ENCODE data around the gene CCNF. TPM values are rescaled to one million over a fixed set of nuclear protein-coding genes. Genes with fewer than 3 reads are reported as not detected.

CCNF gene
- polyA plus RNA-seq, 2 of the 4 experiments (the other 2 are of a cell fraction): 6.5 to 14.4 TPM

- Histone ChIP-seq H3K4me3 (no peak overlapping the region), H3K9me3 (no peaks in the 10 kb centered on the region), H3K27ac (no peak overlapping the region), H3K4me1 (peaks cover 28% of the 10 kb centered on the region), H3K4me2 (no peak overlapping the region)
- ATAC-seq (no peak), DNase-seq (ENCODE audit: low read depth in 1 of 2, low spot score in 1 of 2) (no peak), FAIRE-seq (no peak)
- CTCF ChIA-PET: interaction anchor here (0.6 to 6.4 kb wide), 20 partner anchors 13 to 306 kb away, joined by 3 to 98 read pairs (median 5); partner anchors contain the start of genes ABCA3, ATP6V0C and TEDC2
- WGBS (ENCODE audit: missing lambda C conversion rate): 78% methylated on average over 22 of the region's 29 CpGs
- TF ChIP-seq, protein P1, sequence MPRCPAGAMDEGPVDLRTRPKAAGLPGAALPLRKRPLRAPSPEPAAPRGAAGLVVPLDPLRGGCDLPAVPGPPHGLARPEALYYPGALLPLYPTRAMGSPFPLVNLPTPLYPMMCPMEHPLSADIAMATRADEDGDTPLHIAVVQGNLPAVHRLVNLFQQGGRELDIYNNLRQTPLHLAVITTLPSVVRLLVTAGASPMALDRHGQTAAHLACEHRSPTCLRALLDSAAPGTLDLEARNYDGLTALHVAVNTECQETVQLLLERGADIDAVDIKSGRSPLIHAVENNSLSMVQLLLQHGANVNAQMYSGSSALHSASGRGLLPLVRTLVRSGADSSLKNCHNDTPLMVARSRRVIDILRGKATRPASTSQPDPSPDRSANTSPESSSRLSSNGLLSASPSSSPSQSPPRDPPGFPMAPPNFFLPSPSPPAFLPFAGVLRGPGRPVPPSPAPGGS (IDR thresholded peaks at IDR 0.05): no peak
- POLR2A ChIA-PET: interaction anchor here (0.6 kb wide), 1 partner anchor 262 kb away, joined by 3 read pairs; no protein-coding TSS in a partner anchor
These were observed 70.7 kb downstream of the CCNF start for GRCh38 chr16:2499890-2500429.

- H3K4me1 ChIP-seq: peaks cover 28% of the 10 kb centered on the region
- DNase-seq (ENCODE audit: low read depth in 1 of 2, low spot score in 1 of 2): no peak
- ChIA-PET POLR2A (interaction anchor here (0.6 kb wide), 1 partner anchor 262 kb away, joined by 3 read pairs; no protein-coding TSS in a partner anchor), CTCF (interaction anchor here (0.6 to 6.4 kb wide), 51 partner anchors 12 to 348 kb away, joined by 3 to 98 read pairs (median 4); partner anchors contain the start of genes ABCA3, AMDHD2, ATP6V0C and CCNF)
- H3K4me2 ChIP-seq: no peak overlapping the region
- 81% methylated on average over 19 of the region's 20 CpGs for WGBS (ENCODE audit: missing lambda C conversion rate)
- no peak overlapping the region for H3K27ac ChIP-seq
- FAIRE-seq: no peak
- no peaks in the 10 kb centered on the region for H3K9me3 ChIP-seq
- no peak overlapping the region for H3K4me3 ChIP-seq
- ATAC-seq: peak; percentile 57 to 63
- TF ChIP-seq ZNF302 (CRISPR knock-in tag; IDR thresholded peaks at IDR 0.05): no peak
- TF ChIP-seq RAD21 (conservative IDR thresholded peaks at IDR 0.05 in 1 of 2, IDR thresholded peaks at IDR 0.05 in 1 of 2): no peak
- no peak for TF ChIP-seq HOXA7 (CRISPR knock-in tag; IDR thresholded peaks at IDR 0.05)
- no peak for TF ChIP-seq KDM5A (IDR thresholded peaks at IDR 0.05)
- no peak for TF ChIP-seq ZFP36 (IDR thresholded peaks at IDR 0.05; ENCODE audit: borderline replicate concordance, partially characterized antibody)
- no peak for TF ChIP-seq POLR2AphosphoS2 (conservative IDR thresholded peaks at IDR 0.05; ENCODE audit: low read length)
- TF ChIP-seq JUNB (IDR thresholded peaks at IDR 0.05): no peak
- no peak for TF ChIP-seq POLR2A (IDR thresholded peaks at IDR 0.05; ENCODE audit: low read length)
- TF ChIP-seq ZC3H11A (IDR thresholded peaks at IDR 0.05): no peak
These were observed 71.2 kb downstream of the CCNF start for GRCh38 chr16:2500430-2500917.

DNA sequence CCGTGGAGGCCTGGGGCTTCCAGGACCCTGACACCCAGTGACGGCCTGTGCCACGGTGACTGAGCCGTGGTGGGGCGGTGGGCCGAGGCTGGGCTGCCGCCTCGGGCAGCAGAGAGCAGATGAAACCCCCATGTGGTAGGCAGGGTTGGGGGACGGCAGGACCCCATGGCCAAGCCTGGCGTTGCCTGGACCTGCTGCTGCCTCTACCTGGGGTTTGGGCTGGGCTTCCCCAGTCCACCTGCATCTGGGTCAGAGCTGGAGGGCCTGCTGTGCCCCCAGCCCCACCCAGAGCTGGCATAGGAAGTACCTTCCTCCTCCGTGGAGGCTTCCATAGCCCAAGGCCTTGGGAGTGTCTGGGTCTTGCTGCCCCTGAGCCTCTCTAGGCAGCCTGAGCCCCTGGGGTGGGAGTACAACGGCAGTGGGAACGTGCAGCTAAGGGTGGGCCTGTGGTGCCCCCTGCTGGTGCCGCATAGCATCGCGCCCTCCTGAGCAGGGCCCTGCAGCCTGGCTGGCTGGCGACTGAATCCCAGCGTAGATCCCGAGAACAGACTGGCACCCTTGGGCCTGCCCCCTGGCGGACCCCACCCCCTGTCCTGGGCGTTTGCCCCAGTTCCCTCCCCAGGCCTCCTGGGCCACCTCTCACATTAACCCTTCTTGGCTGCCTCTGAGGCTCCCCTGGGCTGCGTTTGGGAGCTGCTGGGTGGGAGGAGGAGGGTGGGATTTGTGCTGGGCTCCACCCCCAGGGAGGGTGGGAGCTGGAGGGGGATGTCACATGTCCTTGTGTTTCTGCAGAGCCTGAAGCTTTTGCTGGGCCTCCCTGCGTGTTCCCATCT lies 71.9 kb downstream of the CCNF start:
- Histone ChIP-seq H3K9me3 (no peaks in the 10 kb centered on the region), H3K4me2 (peak overlapping the region; percentile 62), H3K4me1 (peaks cover 28% of the 10 kb centered on the region), H3K27ac (peak overlapping the region; percentile 36 to 65; a peak in 3 of 6 replicates), H3K4me3 (no peak overlapping the region)
- peak; percentile 82 to 83 for DNase-seq (ENCODE audit: low read depth in 1 of 2, low spot score in 1 of 2)
- 85% methylated on average over 9 of the region's 23 CpGs for WGBS (ENCODE audit: missing lambda C conversion rate)
- ATAC-seq: peak; percentile 87 to 95
- CTCF ChIA-PET: interaction anchor here (0.5 to 6.4 kb wide), 66 partner anchors 12 to 348 kb away, joined by 3 to 98 read pairs (median 4); partner anchors contain the start of genes ABCA3, AMDHD2, ATP6V0C and CCNF
- POLR2A ChIA-PET: interaction anchor here (0.9 to 1.1 kb wide), 4 partner anchors 11 to 536 kb away, joined by 3 to 4 read pairs (median 3); partner anchors contain the start of genes ECI1 and RPS2
- FAIRE-seq: no peak
- TF ChIP-seq CHD2 (IDR thresholded peaks at IDR 0.05; ENCODE audit: low read length, partially characterized antibody): no peak
- TF ChIP-seq EP300 (IDR thresholded peaks at IDR 0.05): no peak
- no peak for TF ChIP-seq HOXA7 (CRISPR knock-in tag; IDR thresholded peaks at IDR 0.05)
- TF ChIP-seq, protein P2, sequence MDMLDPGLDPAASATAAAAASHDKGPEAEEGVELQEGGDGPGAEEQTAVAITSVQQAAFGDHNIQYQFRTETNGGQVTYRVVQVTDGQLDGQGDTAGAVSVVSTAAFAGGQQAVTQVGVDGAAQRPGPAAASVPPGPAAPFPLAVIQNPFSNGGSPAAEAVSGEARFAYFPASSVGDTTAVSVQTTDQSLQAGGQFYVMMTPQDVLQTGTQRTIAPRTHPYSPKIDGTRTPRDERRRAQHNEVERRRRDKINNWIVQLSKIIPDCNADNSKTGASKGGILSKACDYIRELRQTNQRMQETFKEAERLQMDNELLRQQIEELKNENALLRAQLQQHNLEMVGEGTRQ (IDR thresholded peaks at IDR 0.05): peak; percentile 17; the same call in 1 of the 2 replicates
- TF ChIP-seq SREBF2 (IDR thresholded peaks at IDR 0.05): no peak
- TF ChIP-seq POLR2A (IDR thresholded peaks at IDR 0.05; ENCODE audit: low read length): no peak
- TF ChIP-seq EHF (CRISPR knock-in tag; IDR thresholded peaks at IDR 0.05): no peak
- TF ChIP-seq CEBPB (IDR thresholded peaks at IDR 0.05): no peak
- TF ChIP-seq ESRRA (IDR thresholded peaks at IDR 0.05; ENCODE audit: borderline replicate concordance, low read length): no peak
- TF ChIP-seq MAX (IDR thresholded peaks at IDR 0.05): peak; percentile 35; the same call in 1 of the 2 replicates
- TF ChIP-seq FOXS1 (CRISPR knock-in tag; IDR thresholded peaks at IDR 0.05): no peak
- peak; percentile 93 to 95 for TF ChIP-seq RAD21 (conservative IDR thresholded peaks at IDR 0.05 in 1 of 2, IDR thresholded peaks at IDR 0.05 in 1 of 2)
- TF ChIP-seq HMGXB4 (CRISPR knock-in tag; IDR thresholded peaks at IDR 0.05; ENCODE audit: borderline replicate concordance): no peak
- TF ChIP-seq ZC3H11A (IDR thresholded peaks at IDR 0.05): no peak
- no peak for TF ChIP-seq HOXB5 (CRISPR knock-in tag; IDR thresholded peaks at IDR 0.05)
- TF ChIP-seq CBX8 (IDR thresholded peaks at IDR 0.05): no peak
- TF ChIP-seq MAZ (IDR thresholded peaks at IDR 0.05; ENCODE audit: borderline replicate concordance, low read depth, low read length): no peak
- TF ChIP-seq CTCF (IDR thresholded peaks at IDR 0.05): peak; percentile 92
- TF ChIP-seq KDM5A (IDR thresholded peaks at IDR 0.05): no peak
